Skeletal muscle tissue (tissue), 5 donors: Measurements from ENCODE around the gene GABPB2. TPM values are rescaled to one million over a fixed set of nuclear protein-coding genes. Genes with fewer than 3 reads are reported as not detected.
A peak's percentile ranks its signal among the peaks of the same experiment; 100 is the strongest.

Source experiments
- H3K27ac ChIP-seq: one replicate; pipeline ENCODE4 v1.7.0; 2013; ENCODE audit warnings: mild to moderate bottlenecking, low read depth, low read length, inconsistent platforms
- H3K27me3 ChIP-seq, 3 donors: one replicate each; pipeline ENCODE4 v1.7.0; 2013; ENCODE audit warnings: low read length in 3 of 3; ENCODE audit not compliant: control insufficient read depth in 3 of 3, insufficient read depth in 3 of 3
- H3K36me3 ChIP-seq, 3 donors: one replicate each; pipeline ENCODE4 v1.7.0; 2013; ENCODE audit warnings: low read length in 3 of 3; ENCODE audit not compliant: control insufficient read depth in 3 of 3, insufficient read depth in 3 of 3
- H3K4me1 ChIP-seq, 3 donors: one replicate each; pipeline ENCODE4 v1.7.0; 2013; ENCODE audit warnings: low read length in 3 of 3, mild to moderate bottlenecking in 3 of 3; ENCODE audit not compliant: control insufficient read depth in 3 of 3, insufficient read depth in 3 of 3
- H3K4me3 ChIP-seq, 3 donors: one replicate each; pipeline ENCODE4 v1.7.0; 2013; ENCODE audit warnings: low read length in 3 of 3
- H3K9ac ChIP-seq, 3 donors: one replicate each; pipeline ENCODE4 v1.7.0; 2013; ENCODE audit warnings: low read length in 3 of 3, mild to moderate bottlenecking in 3 of 3, moderate library complexity in 2 of 3, low read depth in 1 of 3
- H3K9me3 ChIP-seq, 3 donors: one replicate each; pipeline ENCODE4 v1.7.0; 2013; ENCODE audit warnings: low read length in 3 of 3; ENCODE audit not compliant: control insufficient read depth in 3 of 3
- small RNA-seq: library from RNA; depleted of rRNA; stranded (forward); fragments of <200 nt; gene quantifications from one replicate; pipeline ENCODE3, GENCODE V24; 2014
- total RNA-seq: library from RNA; depleted of rRNA; stranded (reverse); fragments of >200 nt; gene quantifications from one replicate; pipeline ENCODE4 v1.2.3, GENCODE V29; 2014
- donor health status: Osteomylitis.

Gene GABPB2
- total RNA-seq, 1 donor from 2014 or later = 7.8 TPM

DNA sequence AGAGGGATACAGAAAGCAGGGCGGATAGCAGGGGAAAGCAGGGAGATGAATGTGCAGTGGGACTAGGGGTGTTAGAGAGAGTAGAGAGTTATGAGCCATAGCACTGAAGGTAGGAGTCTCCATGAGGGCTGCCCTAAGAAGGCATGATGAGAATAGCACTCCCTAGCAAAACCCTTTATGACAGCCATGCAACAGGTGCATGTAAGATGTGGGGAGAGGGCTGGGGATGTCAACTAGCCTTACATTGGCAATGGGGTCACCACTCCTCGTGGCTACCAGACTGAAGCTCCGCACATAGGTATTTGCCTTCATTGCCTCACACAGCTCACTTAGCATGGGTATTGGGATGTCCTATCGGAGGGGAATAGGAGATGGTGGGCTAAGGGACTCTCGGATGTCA, 100.6 kb downstream of the GABPB2 start:
- Histone ChIP-seq H3K27me3 (no peaks in the 10 kb centered on the region), H3K9me3 (no peaks in the 10 kb centered on the region), H3K36me3 (peaks cover 39 to 42% (median 40%) of the 10 kb centered on the region in 3 donors), H3K4me1 (peaks cover 52 to 70% (median 58%) of the 10 kb centered on the region in 3 donors), H3K27ac (peak overlapping the region; percentile 93), H3K4me3 (peak overlapping the region; percentile 44 to 67 (median 67)), H3K9ac (peak overlapping the region; percentile 25 to 92 (median 69))

Small RNA genes lying within 50 kb of the gene (small RNA-seq; reads per million reads assigned to genes)
- not detected for gene RNU6-884P

Other genes starting within 250 kb of the GABPB2 start
- 31.8 TPM for gene ARNT, start 194.2 kb upstream of the GABPB2 start, total RNA-seq
- not detected for gene CTXND2, start 183.6 kb upstream of the GABPB2 start, total RNA-seq
- 47.5 TPM for gene SETDB1, start 144.4 kb upstream of the GABPB2 start, total RNA-seq
- 44.4 TPM for gene CERS2, start 95.9 kb upstream of the GABPB2 start, total RNA-seq
- gene ANXA9, start 88.5 kb upstream of the GABPB2 start, total RNA-seq = not detected
- 16.2 TPM for gene MINDY1, start 63.9 kb upstream of the GABPB2 start, total RNA-seq
- gene PRUNE1, start 62.3 kb upstream of the GABPB2 start, total RNA-seq = 9.9 TPM
- gene BNIPL, start 34.2 kb upstream of the GABPB2 start, total RNA-seq = 0.52 TPM
- gene C1orf56, start 23.0 kb upstream of the GABPB2 start, total RNA-seq = 1.6 TPM
- gene CDC42SE1, start 11.1 kb upstream of the GABPB2 start, total RNA-seq = 27.1 TPM
- 2.1 TPM for gene MLLT11, start 10.4 kb upstream of the GABPB2 start, total RNA-seq
- 15.7 TPM for gene SEMA6C, start 75.9 kb downstream of the GABPB2 start, total RNA-seq
- 4.2 TPM for gene TNFAIP8L2, start 85.9 kb downstream of the GABPB2 start, total RNA-seq
- gene LYSMD1, start 95.1 kb downstream of the GABPB2 start, total RNA-seq = 9.9 TPM
- gene SCNM1, start 95.4 kb downstream of the GABPB2 start, total RNA-seq = 24.5 TPM
- gene TMOD4, start 105.2 kb downstream of the GABPB2 start, total RNA-seq = 50.6 TPM
- gene VPS72, start 119.4 kb downstream of the GABPB2 start, total RNA-seq = 35.0 TPM
- 51.7 TPM for gene PIP5K1A, start 127.8 kb downstream of the GABPB2 start, total RNA-seq
- 145 TPM for gene PSMD4, start 184.0 kb downstream of the GABPB2 start, total RNA-seq
- gene ZNF687, start 211.5 kb downstream of the GABPB2 start, total RNA-seq = 5.7 TPM